ENCODE results near the gene COPS2. TPM values are rescaled to one million over a fixed set of nuclear protein-coding genes. Genes with fewer than 3 reads are reported as not detected.
A peak's percentile ranks its signal among the peaks of the same experiment; 100 is the strongest.

The COPS2 gene
- total and polyA plus RNA-seq, 2 of the 13 experiments (the other 11 are each of a cell fraction or from before 2014, with no cell fraction given), result 37.8 to 66.3 TPM

GRCh38 chr15:49169880-49170597 lies 14.6 kb upstream of the COPS2 start, which contains the start of gene GALK2 (continued):
- no peak for TF ChIP-seq EHMT2 (IDR thresholded peaks at IDR 0.05; ENCODE audit: borderline replicate concordance, low read depth, low read length)
- TF ChIP-seq ZNF30 (CRISPR knock-in tag; IDR thresholded peaks at IDR 0.05), result no peak
- TF ChIP-seq MYC (CRISPR knock-in tag; IDR thresholded peaks at IDR 0.05; ENCODE audit: borderline replicate concordance), result peak; percentile 81
- no peak for TF ChIP-seq DDIT3 (CRISPR knock-in tag; IDR thresholded peaks at IDR 0.05)
- TF ChIP-seq ZNF512B (CRISPR knock-in tag; IDR thresholded peaks at IDR 0.05; ENCODE audit: borderline replicate concordance), result no peak
- TF ChIP-seq TMF1 (CRISPR knock-in tag; IDR thresholded peaks at IDR 0.05; ENCODE audit: low read depth), result no peak
- peak; percentile 87 for TF ChIP-seq ZMAT3 (CRISPR knock-in tag; conservative IDR thresholded peaks at IDR 0.05)
- TF ChIP-seq RBM39 (IDR thresholded peaks at IDR 0.05; ENCODE audit: low read depth, low read length, poor library complexity, severe bottlenecking), result no peak
- TF ChIP-seq ZNF207 (IDR thresholded peaks at IDR 0.05; ENCODE audit: borderline replicate concordance), result no peak
- TF ChIP-seq ZNF547 (CRISPR knock-in tag; IDR thresholded peaks at IDR 0.05), result 0 out of 2 replicates have a peak, but pooled peaks have one; percentile 19
- peak; percentile 64; the same call in 1 of the 2 replicates for TF ChIP-seq ZNF225 (CRISPR knock-in tag; IDR thresholded peaks at IDR 0.05)
- no peak for TF ChIP-seq PBX3 (CRISPR knock-in tag; IDR thresholded peaks at IDR 0.05; ENCODE audit: borderline replicate concordance)
- peak; percentile 83 for TF ChIP-seq CREB1 (IDR thresholded peaks at IDR 0.05)
- peak; percentile 79 for TF ChIP-seq CREB1 (CRISPR knock-in tag; IDR thresholded peaks at IDR 0.05)
- no peak for TF ChIP-seq ZNF20 (CRISPR knock-in tag; IDR thresholded peaks at IDR 0.05)

Measured in HepG2 (cell line).